DMS79 (cell line): ENCODE data around the gene PSG1.
A peak's percentile ranks its signal among the peaks of the same experiment; 100 is the strongest.
"Not testable (repeated sequence)": the region's sequence is repeated elsewhere in the genome, so short reads cannot be mapped to it uniquely, and the experiment has no call there.

ENCODE experiments used
- DNase-seq: peaks from one replicate; lab custom pipeline; 2025; lab: John Stamatoyannopoulos, UW

Gene PSG1

DNA sequence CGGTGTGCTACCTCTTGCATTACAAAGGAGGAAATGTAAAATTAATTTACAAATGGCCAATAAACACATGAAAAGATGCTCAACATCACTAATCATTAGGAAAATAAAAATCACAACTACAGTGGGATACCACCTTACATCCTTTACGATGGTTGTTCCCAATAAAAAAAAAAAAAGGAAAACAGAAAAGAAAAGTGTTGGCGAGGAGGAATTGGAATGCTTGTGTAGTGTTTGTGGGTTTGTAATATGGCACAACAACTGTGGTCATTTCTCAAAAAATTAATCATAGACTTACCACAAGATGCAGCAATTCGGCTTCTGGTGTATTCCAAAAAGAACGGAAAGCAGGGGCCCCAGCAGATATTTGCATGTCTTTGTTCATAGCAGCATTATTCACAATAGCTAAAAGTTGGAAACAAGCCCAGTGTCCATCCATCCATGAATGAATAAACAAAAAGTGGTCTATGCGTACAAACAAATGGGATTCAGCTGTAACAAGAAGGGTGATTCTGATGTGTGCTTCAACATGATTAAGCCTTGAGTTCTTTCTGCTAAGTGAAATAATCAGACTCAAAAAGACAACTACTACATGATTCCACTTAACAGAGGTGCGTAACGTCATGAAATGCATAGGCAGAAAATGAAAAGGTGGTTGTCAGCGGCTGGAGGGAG lies 58.1 kb downstream of the PSG1 start:
- peak; percentile 43 for DNase-seq

DNA sequence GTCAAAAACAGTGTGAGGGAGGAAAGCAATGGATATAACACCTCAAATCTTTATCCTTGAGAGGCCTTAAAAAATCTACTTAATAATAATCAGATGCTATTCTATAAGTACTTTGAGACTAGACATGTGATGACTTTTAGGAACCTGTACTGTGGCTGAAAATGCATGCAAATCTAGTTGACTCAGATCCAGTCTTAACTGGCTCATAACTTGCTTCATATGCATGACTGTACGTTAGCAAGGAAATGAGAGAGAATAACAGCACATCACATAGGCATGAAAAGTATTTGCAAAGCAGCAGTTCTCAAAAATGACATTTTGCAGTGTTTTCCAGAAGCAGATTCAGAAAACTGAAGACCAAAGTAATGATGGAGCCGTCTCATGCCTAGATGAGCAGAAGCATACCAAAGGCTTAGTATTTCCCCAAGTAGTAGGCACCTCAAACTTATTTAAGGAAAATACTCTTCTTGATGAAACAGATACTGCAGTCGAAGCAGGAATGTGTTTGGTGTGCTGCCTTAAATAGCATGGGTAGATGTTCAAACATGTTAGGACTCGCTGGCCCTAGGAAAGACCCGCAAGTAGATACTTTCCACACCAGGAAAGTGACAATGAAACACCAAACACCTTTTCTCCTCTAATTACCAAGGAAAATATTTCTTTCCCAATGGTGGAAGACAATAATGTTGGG lies 59.4 kb downstream of the PSG1 start:
- not testable (repeated sequence) for DNase-seq

DNA sequence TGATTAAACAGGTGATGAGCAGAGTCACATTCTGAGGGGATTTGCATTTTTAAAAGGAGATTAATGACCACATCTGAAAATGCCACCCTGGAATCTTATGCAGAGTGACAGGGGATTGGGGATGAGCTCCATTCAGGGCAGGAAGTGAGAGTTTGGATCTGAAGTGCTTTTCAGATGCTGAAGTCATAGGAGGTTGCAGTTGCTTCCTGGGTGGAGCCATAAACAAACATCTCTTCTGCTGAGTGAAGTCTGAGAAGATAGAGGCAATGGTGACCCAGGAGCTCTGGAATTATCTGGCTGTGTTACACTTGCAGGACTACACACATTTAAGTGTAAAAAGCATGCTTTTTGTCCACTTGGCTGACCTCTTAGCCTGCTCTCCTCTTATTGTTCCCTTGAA lies 62.6 kb downstream of the PSG1 start:
- no peak for DNase-seq
